Stimulated activated naive CD8-positive, alpha-beta T cell treated with anti-CD3 and anti-CD28 coated beads, Interleukin-15, Interleukin-2, amounts not matched to agents 100 ng/mL and 50 ng/mL, for 24 hours (primary cell): Measurements from ENCODE around the gene TK2.
"Not testable (repeated sequence)": the region's sequence is repeated elsewhere in the genome, so short reads cannot be mapped to it uniquely, and the experiment has no call there.

Source experiments
- H3K27ac Mint-ChIP-seq: one replicate; pipeline ENCODE4 v1.8.0; 2021; ENCODE audit warnings: mild to moderate bottlenecking, mixed read lengths
- H3K27me3 Mint-ChIP-seq: one replicate; pipeline ENCODE4 v1.8.0; 2021; ENCODE audit warnings: mixed read lengths
- H3K36me3 Mint-ChIP-seq: one replicate; pipeline ENCODE4 v1.8.0; 2021; ENCODE audit warnings: low read depth, mixed read lengths
- H3K4me1 Mint-ChIP-seq: one replicate; pipeline ENCODE4 v1.8.0; 2021; ENCODE audit warnings: low read depth, mixed read lengths
- H3K4me3 Mint-ChIP-seq: one replicate; pipeline ENCODE4 v1.8.0; 2021; ENCODE audit warnings: mild to moderate bottlenecking, mixed read lengths
- H3K9me3 Mint-ChIP-seq: one replicate; pipeline ENCODE4 v1.8.0; 2021; ENCODE audit warnings: mixed read lengths

The TK2 gene

DNA sequence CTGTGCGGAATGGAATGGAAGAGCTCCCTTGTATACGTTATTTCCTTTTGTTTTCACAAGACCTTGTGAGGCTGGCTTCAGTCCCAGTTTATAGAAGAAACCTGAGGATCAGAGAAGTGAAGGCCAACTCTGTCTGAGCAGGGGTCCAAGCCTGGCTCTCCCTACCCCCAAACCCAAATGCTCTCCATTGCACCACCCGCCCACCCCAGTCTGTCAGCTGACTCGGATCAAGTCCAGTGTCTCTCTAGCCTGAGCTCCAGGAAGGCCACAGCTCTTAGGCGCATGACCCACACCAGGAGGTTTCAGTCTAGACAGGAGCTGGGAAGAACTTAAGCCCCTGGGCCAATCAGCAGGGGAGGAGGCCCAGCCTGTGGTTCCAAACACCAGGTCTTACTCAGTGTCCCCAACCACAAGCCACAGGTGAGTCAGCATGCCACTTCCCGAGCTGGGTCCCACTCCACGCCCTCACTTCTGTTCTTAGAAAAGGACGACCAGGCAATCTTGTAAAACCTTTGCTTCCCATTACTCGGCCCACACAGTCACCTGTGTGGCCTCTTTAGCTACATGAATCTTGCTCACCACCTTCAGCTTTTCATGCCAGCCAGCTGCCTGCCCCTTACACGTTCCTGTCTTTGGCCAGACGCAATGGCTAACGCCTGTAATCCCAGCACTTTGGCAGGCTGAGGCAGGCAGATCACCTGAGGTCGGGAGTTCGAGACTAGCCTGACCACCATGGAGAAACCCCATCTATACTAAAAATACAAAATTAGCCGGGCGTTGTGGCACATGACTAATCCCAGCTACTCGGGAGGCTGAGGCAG, 27.8 kb downstream of the TK2 start:
- Mint-ChIP-seq H3K36me3 (no peaks in the 10 kb centered on the region), H3K27me3 (no peaks in the 10 kb centered on the region)

DNA sequence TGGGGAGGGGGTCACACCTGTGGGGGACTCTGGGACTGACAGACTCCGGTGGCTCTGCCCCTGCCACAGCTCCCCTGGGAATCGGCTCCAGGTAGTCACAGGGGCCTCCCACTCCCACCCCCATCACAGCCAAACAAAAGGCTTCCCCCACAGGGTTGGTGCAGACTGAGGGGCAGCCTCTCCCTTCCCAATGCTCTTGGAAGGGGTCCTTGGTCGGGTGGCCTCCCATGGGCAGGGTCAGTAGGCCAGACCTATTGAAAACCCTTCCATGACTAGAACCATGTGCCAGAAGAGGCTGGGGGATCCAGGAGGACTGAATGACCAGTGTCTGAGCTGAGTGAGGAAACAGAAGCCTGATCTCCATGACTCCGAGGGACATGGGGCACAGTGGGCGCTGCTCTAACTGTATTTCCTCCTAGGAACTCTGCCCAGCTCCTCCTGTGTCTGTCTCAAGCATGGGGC, 28.6 kb downstream of the TK2 start:
- Mint-ChIP-seq H3K36me3 (no peaks in the 10 kb centered on the region), H3K4me3 (peak overlapping the region; percentile 72), H3K27me3 (no peaks in the 10 kb centered on the region), H3K9me3 (no peaks in the 10 kb centered on the region), H3K27ac (peak overlapping the region; percentile 97), H3K4me1 (peaks cover 99% of the 10 kb centered on the region)

More for the DNA sequence above, 27.8 kb downstream of the TK2 start:
- Mint-ChIP-seq H3K4me3 (peak overlapping the region; percentile 72), H3K9me3 (no peaks in the 10 kb centered on the region), H3K27ac (peak overlapping the region; percentile 97), H3K4me1 (peaks cover 91% of the 10 kb centered on the region)

DNA sequence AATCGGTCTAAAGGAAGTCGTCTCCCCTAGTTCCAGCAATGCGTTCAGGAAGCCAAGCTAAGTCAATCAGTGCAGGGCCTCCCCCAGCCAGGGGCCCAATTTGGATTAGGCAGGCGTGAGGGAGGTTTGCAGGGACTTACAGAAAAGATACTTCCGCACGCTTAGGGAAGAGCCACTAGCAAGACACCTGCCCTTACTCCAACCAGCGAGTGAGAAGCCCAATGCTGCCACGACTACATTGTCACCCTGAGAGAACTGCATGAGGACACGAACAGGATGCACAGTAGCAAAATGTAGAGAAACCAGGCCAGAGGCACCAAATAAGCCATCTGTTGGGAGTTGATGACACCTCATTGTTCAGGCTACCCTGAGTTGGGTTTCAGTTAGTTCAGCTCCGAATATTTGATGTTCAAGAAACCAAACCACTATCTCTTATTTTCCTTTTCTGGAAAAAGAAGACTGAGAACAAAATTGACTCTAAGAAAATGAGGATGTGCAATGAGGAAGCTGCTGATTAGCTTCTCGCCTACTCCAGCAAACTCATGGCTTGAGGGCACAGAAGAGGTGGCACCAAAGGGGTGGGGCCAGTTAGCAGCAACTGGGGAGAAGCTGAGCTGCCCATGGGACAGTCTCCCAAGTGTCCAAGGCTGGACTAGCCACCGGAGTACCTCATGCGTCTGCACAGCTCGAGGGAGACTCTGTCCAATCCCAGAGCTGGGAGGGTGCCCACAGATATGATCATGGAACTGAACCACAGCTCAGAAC, 29.3 kb downstream of the TK2 start:
- Mint-ChIP-seq H3K4me1 (peaks cover 99% of the 10 kb centered on the region), H3K4me3 (peak overlapping the region; percentile 13), H3K36me3 (no peaks in the 10 kb centered on the region), H3K27ac (peak overlapping the region; percentile 97), H3K27me3 (no peaks in the 10 kb centered on the region), H3K9me3 (no peaks in the 10 kb centered on the region)

DNA sequence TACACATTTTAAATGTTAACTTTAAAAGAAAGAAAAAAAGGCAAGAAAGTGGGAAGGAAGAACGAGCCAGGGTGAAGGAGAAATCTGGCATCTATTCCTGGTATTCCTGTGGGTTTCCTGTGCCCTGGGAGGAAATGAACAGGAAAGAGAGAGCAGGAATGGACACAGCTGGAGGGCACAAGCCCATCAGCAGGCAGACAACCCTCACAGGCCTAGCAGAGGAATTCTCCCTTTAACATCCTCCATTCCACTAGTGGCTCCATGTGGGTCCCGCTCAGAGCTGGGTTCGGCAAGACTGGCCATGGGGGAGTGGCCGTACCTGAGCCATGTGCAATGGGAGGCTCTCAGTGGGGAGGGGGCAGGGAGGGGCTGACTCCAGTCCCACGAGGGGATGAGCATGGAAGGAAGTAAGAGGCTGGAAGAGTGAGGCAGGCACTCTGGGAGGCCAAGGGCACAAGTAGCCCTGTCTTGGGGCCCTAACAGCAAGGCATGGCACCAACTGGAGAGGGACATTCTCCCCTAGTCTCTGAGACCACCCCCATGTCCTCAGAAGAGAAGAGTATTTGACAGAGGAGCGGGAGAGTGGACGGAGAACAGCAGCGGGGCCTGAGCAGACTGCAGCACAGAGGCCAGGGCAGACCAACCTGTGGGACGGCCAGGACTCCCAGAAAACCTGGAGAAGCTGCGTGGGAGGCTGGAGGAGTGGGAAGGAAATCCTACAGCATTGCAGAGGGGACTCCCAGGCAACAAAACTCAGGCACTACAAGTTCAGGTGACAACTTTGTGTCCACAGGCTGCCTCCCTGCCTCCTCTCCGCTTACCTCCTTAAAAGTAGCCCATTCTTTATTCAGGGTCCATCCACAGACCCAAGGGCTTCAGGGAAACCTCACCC, 30.2 kb downstream of the TK2 start:
- Mint-ChIP-seq H3K27ac (peak overlapping the region; percentile 97), H3K4me3 (no peak overlapping the region), H3K27me3 (no peaks in the 10 kb centered on the region), H3K4me1 (peaks cover 100% of the 10 kb centered on the region), H3K36me3 (no peaks in the 10 kb centered on the region), H3K9me3 (no peaks in the 10 kb centered on the region)

DNA sequence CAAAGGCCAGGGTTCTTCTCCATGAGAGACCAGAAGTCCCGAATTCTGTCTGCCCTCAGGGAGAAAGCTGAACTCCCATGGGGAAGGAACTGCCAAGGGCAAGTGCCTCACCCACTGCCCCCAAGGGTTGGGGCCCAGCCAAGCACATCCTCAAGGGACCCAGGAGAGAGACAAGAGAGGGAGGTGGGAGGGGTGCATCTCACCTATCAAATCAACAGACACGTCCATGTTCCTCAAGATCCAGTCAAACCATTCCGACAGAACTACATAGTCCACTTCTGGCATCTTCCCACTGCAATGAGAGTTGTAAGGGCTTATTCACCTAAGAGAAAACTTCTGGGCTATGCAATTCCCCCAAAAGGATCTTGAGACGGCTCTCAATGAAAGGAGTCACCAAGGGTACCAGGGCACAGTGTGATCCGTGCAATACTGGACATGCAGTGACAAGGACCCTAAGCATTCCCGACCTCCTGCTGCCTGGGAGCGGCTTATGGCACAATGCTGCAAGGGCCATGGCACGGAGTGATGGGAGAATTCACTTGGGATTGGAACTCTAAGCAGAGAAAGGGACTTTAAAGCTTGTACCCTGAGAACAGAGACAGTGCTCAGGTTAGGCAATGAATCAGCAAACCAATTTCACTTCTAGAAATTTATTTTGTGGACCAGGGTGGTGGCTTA, 32.2 kb downstream of the TK2 start:
- Mint-ChIP-seq H3K36me3 (no peaks in the 10 kb centered on the region), H3K27ac (peak overlapping the region; percentile 96), H3K27me3 (no peaks in the 10 kb centered on the region), H3K9me3 (no peaks in the 10 kb centered on the region), H3K4me3 (peak overlapping the region; percentile 82), H3K4me1 (peaks cover 81% of the 10 kb centered on the region)

DNA sequence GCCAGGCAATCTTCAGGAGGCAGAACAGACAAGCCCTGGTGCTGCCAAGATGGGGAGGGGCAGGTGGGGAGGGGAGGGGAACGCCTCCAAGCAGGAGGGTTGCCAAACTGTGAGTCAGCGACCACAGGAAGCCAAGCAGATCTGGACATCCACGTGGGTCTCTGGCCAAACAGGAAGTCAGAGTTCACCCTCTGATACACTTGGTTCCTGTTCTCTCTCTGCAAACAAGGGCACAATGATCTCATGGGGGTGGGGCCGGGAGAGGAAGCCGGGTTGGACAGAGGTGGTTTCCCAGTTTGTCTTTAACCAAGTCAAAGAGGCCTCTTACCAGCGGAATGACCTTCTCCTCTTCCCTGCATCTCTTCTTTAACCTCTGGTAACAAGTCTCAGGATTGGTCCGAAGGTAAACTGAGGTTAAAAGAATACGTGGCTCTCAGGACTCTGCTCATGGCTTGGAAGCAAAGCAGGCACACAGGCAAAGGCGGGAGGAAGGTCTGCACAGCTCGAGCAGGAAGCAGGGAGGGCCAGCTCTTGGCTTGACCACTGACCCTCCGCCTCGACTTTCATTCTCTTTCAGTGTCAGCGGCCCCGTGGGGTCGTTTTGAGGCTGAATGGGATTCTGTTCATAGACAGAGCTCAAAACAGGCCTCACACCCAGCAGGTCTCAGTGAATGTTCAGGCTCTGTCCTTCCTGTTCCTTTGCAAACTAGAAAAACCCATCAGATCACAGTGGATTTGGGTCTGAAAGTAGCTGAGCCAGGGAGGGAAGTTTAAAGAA, 32.9 kb downstream of the TK2 start:
- Mint-ChIP-seq H3K27ac (peak overlapping the region; percentile 96), H3K9me3 (no peaks in the 10 kb centered on the region), H3K4me1 (peaks cover 74% of the 10 kb centered on the region), H3K36me3 (no peaks in the 10 kb centered on the region), H3K27me3 (no peaks in the 10 kb centered on the region), H3K4me3 (peak overlapping the region; percentile 82)

DNA sequence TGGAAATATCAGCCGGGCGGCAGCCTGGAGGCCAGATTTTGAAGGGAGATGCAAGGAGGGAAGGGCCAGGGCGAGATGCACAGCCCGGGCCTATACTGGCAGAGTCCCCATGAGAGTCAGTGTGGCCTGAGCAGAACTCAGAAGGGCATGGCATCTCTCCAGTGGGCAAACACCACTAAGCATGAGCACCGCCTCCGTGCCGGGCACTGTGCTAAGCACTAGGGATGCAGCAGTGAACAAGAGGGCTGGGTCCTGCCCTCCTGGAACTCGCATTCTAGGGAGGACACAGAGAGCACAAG, 33.5 kb downstream of the TK2 start:
- peaks cover 73% of the 10 kb centered on the region for H3K4me1 Mint-ChIP-seq
- H3K9me3 Mint-ChIP-seq = no peaks in the 10 kb centered on the region
- no peaks in the 10 kb centered on the region for H3K27me3 Mint-ChIP-seq
- H3K27ac Mint-ChIP-seq = peak overlapping the region; percentile 96
- H3K36me3 Mint-ChIP-seq = no peaks in the 10 kb centered on the region
- H3K4me3 Mint-ChIP-seq = peak overlapping the region; percentile 82

DNA sequence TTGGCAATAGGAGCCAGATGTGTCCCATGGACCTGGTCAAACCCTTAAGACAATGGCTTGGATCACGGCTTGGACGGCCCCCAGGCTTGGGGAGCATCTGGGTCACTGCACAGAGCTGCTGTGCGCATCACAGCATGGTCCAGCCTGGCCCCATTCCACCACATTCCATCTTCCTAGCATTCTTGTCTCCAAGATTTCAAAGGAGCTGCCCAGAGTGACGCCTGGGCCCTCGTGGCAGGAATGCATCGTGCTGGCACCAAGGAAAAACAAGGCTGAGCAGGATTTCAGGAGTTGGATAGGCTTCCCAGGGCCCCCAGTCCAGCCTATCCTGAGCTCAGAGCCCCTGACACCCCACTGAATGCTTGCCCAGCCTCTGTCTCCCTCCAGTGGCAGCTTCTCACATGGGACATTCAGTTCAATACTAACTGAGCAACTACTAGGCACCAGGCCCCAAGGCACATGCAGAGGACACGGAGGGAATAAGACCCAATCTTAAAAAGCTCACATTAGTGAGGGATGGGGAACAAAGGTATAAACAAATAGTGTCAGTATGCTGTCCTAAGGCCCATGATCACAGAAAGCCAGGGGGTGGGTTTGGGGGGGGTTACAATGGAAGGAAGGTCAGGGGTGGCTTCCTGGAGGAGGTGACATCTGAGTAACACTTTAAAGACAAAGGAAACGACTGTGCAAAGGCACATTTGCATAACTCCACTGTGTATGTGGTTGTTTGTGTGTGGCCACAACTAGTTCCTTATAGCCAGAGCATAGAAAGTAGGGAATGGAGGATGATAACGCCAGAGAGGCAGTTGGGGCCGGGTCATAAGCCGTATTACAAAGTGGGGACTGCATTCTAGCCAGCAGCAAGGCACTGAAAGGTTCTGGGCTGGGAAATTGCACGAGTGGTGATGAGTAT, 34.1 kb downstream of the TK2 start:
- Mint-ChIP-seq H3K27ac (peak overlapping the region; percentile 96), H3K27me3 (no peaks in the 10 kb centered on the region), H3K4me1 (peaks cover 67% of the 10 kb centered on the region), H3K9me3 (no peaks in the 10 kb centered on the region), H3K36me3 (no peaks in the 10 kb centered on the region), H3K4me3 (peak overlapping the region; percentile 82)

DNA sequence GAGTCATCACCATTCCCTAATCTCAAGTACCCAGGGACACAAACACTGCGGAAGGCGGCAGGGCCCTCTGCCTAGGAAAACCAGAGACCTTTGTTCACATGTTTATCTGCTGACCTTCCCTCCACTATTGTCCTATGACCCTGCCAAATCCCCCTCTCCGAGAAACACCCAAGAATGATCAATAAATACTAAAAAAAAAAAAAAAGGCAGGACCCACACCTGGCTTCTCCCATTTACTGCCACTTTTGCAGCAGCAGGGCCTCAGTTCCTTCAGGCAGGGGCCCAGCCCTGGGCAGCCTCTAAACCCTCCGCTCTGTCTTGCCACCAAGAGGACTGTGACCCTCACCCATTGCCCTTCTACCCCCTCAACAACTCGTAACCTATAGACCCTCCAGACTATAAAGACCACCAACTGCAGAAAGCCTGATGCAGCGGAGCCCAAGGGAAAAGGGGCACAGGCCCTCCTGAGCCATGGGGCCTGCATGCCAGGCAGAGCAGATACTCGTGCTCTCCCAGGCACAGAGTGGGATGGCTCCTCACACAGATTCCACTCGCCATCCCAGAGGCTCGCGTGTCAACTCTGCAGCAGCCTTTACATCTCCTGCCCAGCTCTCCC, 34.8 kb downstream of the TK2 start:
- H3K36me3 Mint-ChIP-seq = not testable (repeated sequence)
- Mint-ChIP-seq H3K4me1 (peaks cover 59% of the 10 kb centered on the region), H3K27ac (peak overlapping the region; percentile 50)

DNA sequence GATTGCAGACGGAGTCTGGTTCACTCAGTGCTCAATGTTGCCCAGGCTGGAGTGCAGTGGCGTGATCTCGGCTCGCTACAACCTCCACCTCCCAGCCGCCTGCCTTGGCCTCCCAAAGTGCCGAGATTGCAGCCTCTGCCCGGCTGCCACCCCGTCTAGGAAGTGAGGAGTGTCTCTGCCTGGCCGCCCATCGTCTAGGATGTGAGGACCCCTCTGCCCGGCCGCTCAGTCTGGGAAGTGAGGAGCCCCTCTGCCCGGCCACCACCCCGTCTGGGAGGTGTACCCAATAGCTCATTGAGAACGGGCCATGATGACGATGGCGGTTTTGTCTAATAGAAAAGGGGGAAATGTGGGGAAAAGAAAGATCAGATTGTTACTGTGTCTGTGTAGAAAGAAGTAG, 35.5 kb downstream of the TK2 start:
- H3K27me3 Mint-ChIP-seq, H3K27ac Mint-ChIP-seq, H3K9me3 Mint-ChIP-seq, H3K36me3 Mint-ChIP-seq, H3K4me3 Mint-ChIP-seq: not testable (repeated sequence)
- peaks cover 52% of the 10 kb centered on the region for H3K4me1 Mint-ChIP-seq

More for the DNA sequence above, 34.8 kb downstream of the TK2 start:
- not testable (repeated sequence) for H3K9me3 Mint-ChIP-seq, H3K27me3 Mint-ChIP-seq, H3K4me3 Mint-ChIP-seq

DNA sequence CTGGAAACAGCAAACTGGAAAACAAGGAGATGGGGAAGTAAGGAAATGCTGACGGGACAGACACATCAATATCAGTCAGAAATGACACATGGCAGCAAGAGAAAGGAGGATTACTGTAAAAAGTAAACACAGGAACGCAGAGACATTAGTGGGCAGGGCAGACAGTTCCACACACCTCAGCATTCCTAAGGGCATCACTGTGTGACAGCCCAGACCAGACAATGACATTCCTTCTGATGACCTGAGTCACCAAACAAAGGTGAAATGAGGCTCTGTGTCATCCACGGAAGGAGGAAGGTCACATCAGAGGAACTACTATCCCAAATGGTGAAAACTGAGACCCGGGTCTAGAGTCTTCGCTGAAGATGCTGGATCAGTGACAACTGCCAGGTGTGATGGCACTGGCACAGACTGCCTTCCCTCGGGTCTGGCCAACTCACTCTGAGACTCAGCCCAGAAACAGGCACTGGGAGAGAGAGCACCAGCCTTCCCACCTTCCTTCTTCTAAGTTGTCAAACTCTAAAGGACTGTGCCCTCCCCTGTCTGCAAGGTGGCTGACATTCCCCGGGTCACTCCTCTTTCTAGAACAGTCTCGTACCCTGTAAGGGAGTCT, 36.7 kb downstream of the TK2 start:
- H3K27ac Mint-ChIP-seq = no peak overlapping the region
- H3K4me1 Mint-ChIP-seq = peaks cover 47% of the 10 kb centered on the region
- H3K27me3 Mint-ChIP-seq = no peaks in the 10 kb centered on the region
- peaks cover 6% of the 10 kb centered on the region for H3K36me3 Mint-ChIP-seq
- H3K4me3 Mint-ChIP-seq = no peak overlapping the region
- H3K9me3 Mint-ChIP-seq = no peaks in the 10 kb centered on the region

DNA sequence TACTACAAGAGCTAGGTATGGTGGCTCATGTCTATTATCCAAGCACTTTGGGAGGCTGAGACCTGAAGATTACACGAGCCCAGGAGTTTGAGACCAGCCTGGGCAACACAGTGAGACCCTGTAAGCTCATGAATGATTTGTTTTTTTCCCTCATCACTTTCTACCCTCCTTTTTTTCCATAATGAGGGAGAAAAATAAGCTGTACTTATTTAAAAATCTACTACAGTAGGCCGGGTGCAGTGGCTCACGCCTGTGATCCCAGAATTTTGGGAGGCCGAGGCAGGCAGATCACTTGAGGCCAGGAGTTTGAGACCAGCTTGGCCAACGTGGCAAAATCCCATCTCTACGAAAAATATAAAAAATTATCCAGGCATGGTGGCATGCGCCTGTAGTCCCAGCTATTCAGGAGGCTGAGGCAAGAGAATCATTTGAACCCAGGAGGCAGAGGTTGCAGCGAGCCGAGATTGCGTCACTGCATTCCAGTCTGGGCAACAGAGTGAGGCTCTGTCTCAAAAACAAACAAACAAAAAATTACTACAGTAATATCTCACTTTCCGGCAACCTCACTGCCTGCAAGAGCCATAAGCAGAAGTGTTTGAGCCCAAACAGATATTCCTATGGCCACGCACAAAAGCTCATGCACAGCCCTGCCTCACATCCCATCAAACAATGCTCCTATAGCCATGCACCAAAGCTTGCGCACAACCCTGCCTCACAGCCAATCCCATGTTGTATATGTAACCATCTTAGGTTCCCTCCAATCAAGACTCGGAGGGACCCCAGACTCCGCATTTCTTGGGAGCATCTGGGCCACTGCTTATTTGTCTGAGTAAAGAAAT, 37.4 kb downstream of the TK2 start:
- H3K4me3 Mint-ChIP-seq = no peak overlapping the region
- no peak overlapping the region for H3K27ac Mint-ChIP-seq
- H3K4me1 Mint-ChIP-seq = peaks cover 43% of the 10 kb centered on the region
- peaks cover 6% of the 10 kb centered on the region for H3K36me3 Mint-ChIP-seq
- no peaks in the 10 kb centered on the region for H3K9me3 Mint-ChIP-seq
- no peaks in the 10 kb centered on the region for H3K27me3 Mint-ChIP-seq
